IPS-15b (cell line): ENCODE results near the gene GPR157.
"Not testable (repeated sequence)": the region's sequence is repeated elsewhere in the genome, so short reads cannot be mapped to it uniquely, and the experiment has no call there.

Experiments
- H3K27me3 ChIP-seq: one replicate; pipeline ENCODE4 v1.6.1; 2013; ENCODE audit warnings: low read length; ENCODE audit not compliant: control insufficient read depth, insufficient read depth
- H3K36me3 ChIP-seq: one replicate; pipeline ENCODE4 v1.6.1; 2013; ENCODE audit warnings: low read length; ENCODE audit not compliant: control insufficient read depth, insufficient read depth
- H3K4me1 ChIP-seq: one replicate; pipeline ENCODE4 v1.6.1; 2013; ENCODE audit warnings: mild to moderate bottlenecking, low read length; ENCODE audit not compliant: control insufficient read depth, insufficient read depth
- H3K4me3 ChIP-seq: one replicate; pipeline ENCODE4 v1.5.1; 2013; ENCODE audit warnings: low read depth, low read length
- H3K9ac ChIP-seq: one replicate; pipeline ENCODE4 v1.6.1; 2013; ENCODE audit warnings: low read depth, mild to moderate bottlenecking, low read length
- H3K9me3 ChIP-seq: one replicate; pipeline ENCODE4 v1.6.1; 2013; ENCODE audit warnings: mild to moderate bottlenecking, low read length; ENCODE audit not compliant: control insufficient read depth, insufficient read depth

Gene GPR157

DNA sequence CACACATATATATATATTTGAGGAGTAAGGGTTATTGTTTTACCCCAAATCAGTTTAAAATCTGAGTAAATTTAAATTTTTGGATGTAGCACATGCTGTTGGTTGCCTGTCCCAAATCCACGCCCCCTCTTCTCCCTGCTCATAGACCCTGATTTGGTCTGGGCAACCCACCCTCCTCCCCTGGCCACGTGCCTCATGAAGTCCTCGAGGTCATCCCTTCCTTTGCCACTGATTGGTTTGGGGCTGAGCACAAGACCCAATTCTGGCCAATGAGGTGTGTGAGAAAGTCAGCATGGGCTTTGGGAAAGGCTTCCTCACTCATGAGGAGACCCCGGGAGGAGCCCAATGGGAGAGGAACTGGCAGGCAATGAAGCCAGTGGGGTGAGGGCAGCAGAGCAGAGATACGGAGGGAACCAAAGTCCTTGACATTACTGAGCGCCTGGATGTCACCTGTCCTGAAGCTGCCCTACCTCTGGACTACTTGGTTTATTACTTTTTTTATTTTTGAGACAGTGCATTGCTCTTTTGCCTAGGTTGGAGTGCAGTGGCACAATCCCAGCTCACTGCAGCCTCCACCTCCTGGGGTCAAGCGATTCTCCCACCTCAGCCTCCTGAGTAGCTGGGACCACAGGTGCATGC is 31.3 kb upstream of the GPR157 start:
- Histone ChIP-seq H3K4me1 (peaks cover 9% of the 10 kb centered on the region), H3K36me3 (peaks cover 4% of the 10 kb centered on the region), H3K4me3 (no peak overlapping the region), H3K9ac (no peak overlapping the region), H3K9me3 (no peaks in the 10 kb centered on the region), H3K27me3 (no peaks in the 10 kb centered on the region)

GRCh38 chr1:9155879-9156278 is 27.0 kb upstream of the GPR157 start:
- Histone ChIP-seq H3K4me3 (no peak overlapping the region), H3K4me1 (no peaks in the 10 kb centered on the region), H3K9ac (no peak overlapping the region), H3K27me3 (no peaks in the 10 kb centered on the region), H3K9me3 (no peaks in the 10 kb centered on the region), H3K36me3 (peaks cover 4% of the 10 kb centered on the region)

DNA sequence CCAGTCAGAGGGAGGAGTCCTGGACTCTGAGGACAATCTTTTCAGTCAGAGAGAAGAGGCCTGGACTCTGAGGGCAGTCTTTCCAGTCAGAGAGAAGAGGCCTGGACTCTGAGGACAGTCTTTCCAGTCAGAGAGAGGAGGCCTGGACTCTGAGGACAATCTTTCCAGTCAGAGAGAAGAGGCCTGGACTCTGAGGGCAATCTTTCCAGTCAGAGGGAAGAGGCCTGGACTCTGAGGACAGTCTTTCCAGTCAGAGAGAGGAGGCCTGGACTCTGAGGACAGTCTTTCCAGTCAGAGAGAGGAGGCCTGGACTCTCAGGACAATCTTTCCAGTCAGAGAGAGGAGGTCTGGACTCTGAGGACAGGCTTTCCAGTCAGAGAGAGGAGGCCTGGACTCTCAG is 26.5 kb upstream of the GPR157 start:
- H3K36me3 ChIP-seq, H3K9ac ChIP-seq, H3K4me1 ChIP-seq, H3K9me3 ChIP-seq, H3K4me3 ChIP-seq, H3K27me3 ChIP-seq: not testable (repeated sequence)

- Histone ChIP-seq H3K27me3 (no peaks in the 10 kb centered on the region), H3K4me3 (no peak overlapping the region), H3K4me1 (no peaks in the 10 kb centered on the region), H3K9ac (no peak overlapping the region), H3K36me3 (peaks cover 12% of the 10 kb centered on the region), H3K9me3 (no peaks in the 10 kb centered on the region)
Observed at GRCh38 chr1:9153152-9153551, 24.2 kb upstream of the GPR157 start.

DNA sequence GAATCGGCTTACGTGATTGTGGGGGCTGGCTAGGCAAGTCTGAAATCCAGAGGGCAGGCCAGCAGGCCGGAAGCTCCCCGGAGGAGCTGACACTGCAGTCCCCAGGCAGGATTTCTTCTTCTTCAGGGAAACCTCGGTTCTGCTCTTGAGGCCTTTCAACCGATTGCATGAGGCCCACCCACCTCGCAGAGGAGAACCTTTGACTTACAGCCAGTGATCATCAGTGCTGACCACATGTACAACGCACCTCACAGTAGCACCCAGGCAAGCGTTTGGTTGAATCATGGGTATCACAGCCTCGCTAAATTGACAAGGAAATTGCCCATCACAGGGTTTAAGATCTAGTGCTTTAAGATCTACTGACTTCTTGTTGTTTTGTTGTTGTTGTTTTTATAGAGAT is 23.6 kb upstream of the GPR157 start:
- Histone ChIP-seq H3K4me3 (no peak overlapping the region), H3K4me1 (no peaks in the 10 kb centered on the region), H3K36me3 (peaks cover 12% of the 10 kb centered on the region), H3K9ac (no peak overlapping the region), H3K27me3 (no peaks in the 10 kb centered on the region), H3K9me3 (no peaks in the 10 kb centered on the region)

DNA sequence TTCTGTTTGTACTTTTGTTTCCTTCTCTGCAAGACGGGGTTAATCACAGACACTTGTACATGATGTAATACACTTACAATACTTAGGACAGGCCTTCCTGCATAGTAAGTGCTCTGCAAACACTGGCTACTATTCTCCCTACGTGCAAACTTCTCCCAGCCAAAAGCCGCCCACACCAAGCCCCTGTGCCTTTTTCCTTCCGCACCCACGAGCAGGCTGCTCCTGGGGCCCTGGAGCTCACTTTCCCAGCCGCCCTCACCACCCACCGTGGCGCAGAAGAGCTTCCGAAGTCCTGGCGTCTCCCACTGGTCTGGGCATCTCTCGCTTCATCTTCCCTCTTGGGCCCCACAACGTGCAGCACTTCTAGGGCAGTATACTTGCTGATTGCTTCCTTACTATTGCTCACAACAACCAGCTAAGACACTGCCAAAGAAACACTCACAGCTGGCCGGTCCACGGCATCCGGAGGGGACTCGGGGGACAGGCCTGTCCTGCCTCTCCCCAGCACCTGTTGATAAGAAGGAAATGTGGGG is 22.5 kb upstream of the GPR157 start:
- H3K36me3 ChIP-seq, result peaks cover 11% of the 10 kb centered on the region
- H3K9ac ChIP-seq, result no peak overlapping the region

GRCh38 chr1:9150582-9151327 is 21.9 kb upstream of the GPR157 start:
- Histone ChIP-seq H3K27me3 (no peaks in the 10 kb centered on the region), H3K9me3 (no peaks in the 10 kb centered on the region), H3K9ac (no peak overlapping the region), H3K36me3 (peaks cover 7% of the 10 kb centered on the region), H3K4me1 (no peaks in the 10 kb centered on the region), H3K4me3 (no peak overlapping the region)

More for the DNA sequence above, 22.5 kb upstream of the GPR157 start:
- no peak overlapping the region for H3K4me3 ChIP-seq
- H3K27me3 ChIP-seq, result no peaks in the 10 kb centered on the region
- no peaks in the 10 kb centered on the region for H3K9me3 ChIP-seq
- H3K4me1 ChIP-seq, result no peaks in the 10 kb centered on the region

- no peaks in the 10 kb centered on the region for H3K9me3 ChIP-seq
Observed at GRCh38 chr1:9149837-9150581, 21.1 kb upstream of the GPR157 start.

DNA sequence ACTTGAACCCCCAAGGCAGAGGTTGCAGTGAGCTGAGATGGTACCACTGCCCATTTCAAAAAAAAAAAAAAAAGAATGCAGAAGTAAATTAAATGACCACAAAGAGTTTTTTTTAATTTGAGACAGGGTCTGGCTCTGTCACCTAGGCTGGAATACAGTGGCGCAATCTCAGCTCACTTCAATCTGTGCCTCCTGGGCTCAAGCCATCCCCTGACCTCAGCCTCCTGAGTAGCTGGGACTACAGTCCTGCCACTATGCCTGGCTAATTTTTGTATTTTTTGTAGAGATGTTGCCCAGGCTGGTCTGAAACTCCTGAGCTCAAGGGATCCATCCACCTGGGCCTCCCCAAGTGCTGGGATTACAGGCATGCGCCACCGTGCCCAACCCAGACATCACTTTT is 20.2 kb upstream of the GPR157 start:
- Histone ChIP-seq H3K27me3 (no peaks in the 10 kb centered on the region), H3K4me1 (no peaks in the 10 kb centered on the region), H3K9ac (no peak overlapping the region), H3K4me3 (no peak overlapping the region), H3K36me3 (peaks cover 7% of the 10 kb centered on the region), H3K9me3 (no peaks in the 10 kb centered on the region)

More at GRCh38 chr1:9149837-9150581, 21.1 kb upstream of the GPR157 start:
- no peak overlapping the region for H3K9ac ChIP-seq
- no peaks in the 10 kb centered on the region for H3K27me3 ChIP-seq
- H3K4me3 ChIP-seq, result no peak overlapping the region
- H3K4me1 ChIP-seq, result no peaks in the 10 kb centered on the region
- peaks cover 7% of the 10 kb centered on the region for H3K36me3 ChIP-seq

- Histone ChIP-seq H3K4me3 (no peak overlapping the region), H3K9me3 (no peaks in the 10 kb centered on the region), H3K36me3 (peaks cover 7% of the 10 kb centered on the region), H3K27me3 (no peaks in the 10 kb centered on the region), H3K4me1 (no peaks in the 10 kb centered on the region), H3K9ac (no peak overlapping the region)
Observed at GRCh38 chr1:9146156-9146555, 17.3 kb upstream of the GPR157 start.

- Histone ChIP-seq H3K9ac (no peak overlapping the region), H3K4me1 (no peaks in the 10 kb centered on the region)
Observed at GRCh38 chr1:9145714-9146113, 16.8 kb upstream of the GPR157 start.

More at GRCh38 chr1:9145714-9146113, 16.8 kb upstream of the GPR157 start:
- H3K4me3 ChIP-seq, result no peak overlapping the region
- H3K9me3 ChIP-seq, result no peaks in the 10 kb centered on the region
- peaks cover 6% of the 10 kb centered on the region for H3K36me3 ChIP-seq
- no peaks in the 10 kb centered on the region for H3K27me3 ChIP-seq
